ENCODE measurements around the gene DLX3.

DLX3 gene

GRCh38 chr17:50023520-50023919 is 28.5 kb upstream of the DLX3 start:
- no peak for DNase-seq

DNA sequence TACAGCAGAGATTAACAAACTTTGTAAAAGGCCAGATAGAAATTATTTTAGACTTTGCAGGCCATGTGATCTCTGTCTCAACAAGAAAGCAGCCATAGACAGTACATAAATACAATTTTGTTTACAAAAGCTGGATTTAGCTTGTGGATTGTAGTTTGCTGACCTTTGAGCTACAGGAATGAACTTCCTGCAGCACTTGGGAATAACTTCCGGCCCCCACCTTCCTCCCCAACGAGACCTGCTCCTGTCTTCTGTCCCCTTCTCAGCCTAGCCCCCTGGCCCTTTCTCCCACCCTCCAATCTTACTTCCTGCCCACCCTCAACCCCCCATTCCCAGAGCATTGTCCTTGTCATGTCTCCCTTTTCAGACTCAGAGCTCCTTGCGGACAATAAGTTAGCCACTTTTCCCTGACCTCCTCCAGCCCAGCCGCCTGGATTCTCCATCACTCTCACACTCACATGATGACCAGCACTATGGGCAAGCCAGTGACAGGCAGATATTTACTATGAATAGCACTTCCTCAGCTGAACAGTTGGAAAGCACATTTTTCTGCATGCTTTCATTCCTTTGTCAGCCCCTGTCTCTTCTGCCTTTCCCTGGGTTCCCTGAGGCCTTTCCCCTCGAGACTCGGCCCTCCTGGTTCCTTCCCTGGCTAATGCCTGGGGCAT is 27.6 kb upstream of the DLX3 start:
- DNase-seq: no peak

DNA sequence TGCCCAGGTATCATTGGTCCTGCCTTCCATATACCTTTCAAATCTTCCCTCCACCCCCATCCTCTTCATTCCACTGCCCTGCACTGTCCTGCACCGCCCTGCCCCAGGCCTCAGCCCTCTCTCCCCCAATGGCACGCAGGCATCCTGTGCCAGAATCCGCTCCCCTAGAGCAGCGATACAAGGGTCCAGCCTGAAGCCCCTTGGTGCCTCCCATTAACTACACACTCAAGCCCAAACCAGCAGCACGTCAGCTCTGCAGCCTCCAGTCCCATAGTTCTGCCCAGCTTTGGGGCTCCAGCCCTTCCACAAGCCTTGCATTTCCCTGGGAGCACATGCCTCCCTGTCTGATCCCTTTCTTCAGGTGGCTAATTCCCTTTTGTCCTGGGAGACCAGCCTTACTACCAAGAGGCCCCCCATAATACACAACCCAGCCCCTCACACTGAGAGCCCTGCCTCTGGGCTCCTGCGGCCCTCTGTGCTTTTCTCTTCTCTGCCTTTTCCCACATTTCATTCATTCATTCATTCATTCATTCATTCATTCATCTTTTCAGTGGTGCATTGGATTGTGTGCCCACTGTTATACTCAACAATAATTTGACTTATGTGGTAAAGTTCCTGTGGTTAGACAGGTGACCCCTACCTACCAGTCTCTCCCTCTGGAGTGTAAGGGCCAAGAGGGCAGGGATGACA is 26.8 kb upstream of the DLX3 start:
- no peak for DNase-seq

DNA sequence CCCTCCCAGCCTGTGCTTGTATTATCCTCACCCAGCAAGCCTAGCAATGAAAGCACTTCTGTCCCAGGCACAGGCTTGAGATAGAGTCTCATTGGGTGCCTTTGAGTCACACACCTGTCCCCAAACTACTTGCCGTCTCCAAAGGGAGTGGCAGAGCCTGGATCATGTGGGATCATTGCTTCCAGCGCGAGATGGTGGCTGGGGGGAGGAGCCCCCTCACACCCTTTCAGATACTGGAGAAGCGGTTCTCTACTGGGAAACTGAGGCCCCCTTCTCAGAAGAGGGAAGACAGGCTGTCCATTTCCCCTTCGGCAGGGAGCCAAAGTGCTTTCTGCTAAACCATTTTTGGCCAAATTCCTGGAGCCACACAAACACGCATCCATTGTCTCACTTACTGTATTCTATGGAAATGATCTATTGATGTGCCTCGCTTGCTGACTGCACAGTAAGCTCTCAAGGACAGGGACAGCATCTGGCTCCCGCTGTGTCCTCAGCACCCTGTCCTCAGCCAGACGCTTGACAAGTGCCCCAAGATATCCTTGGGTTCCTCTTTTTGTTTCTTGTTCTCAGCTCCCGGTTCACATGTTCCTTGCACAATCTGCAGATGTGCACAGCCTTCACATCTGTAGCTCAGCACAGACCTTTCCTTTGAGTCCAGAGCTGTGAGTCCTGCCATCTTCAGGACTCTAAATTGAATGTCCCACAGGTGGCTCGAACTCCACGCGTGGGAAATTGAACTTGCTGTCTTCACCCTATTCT is 26.0 kb upstream of the DLX3 start:
- no peak for DNase-seq

GRCh38 chr17:50018909-50019308 is 23.9 kb upstream of the DLX3 start:
- no peak for DNase-seq

DNA sequence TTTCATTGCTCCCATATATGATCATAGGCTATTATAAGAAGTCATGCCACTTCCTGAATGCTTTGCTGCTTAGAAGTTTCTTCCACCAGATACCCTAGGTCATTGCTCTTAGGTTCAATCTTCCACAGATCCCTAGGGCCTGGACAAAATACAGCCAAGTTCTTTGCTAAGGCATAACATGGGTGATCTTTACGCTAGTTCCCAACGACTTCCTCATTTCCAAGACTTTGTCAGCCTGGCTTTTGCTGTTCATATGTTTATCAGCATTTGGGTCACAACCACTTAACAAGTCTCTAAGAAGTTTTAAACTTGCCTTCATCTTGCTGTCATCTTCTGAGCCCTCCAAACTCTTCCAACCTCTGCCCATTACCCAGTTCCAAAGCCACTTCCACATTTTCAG is 20.1 kb upstream of the DLX3 start:
- no peak for DNase-seq

DNA sequence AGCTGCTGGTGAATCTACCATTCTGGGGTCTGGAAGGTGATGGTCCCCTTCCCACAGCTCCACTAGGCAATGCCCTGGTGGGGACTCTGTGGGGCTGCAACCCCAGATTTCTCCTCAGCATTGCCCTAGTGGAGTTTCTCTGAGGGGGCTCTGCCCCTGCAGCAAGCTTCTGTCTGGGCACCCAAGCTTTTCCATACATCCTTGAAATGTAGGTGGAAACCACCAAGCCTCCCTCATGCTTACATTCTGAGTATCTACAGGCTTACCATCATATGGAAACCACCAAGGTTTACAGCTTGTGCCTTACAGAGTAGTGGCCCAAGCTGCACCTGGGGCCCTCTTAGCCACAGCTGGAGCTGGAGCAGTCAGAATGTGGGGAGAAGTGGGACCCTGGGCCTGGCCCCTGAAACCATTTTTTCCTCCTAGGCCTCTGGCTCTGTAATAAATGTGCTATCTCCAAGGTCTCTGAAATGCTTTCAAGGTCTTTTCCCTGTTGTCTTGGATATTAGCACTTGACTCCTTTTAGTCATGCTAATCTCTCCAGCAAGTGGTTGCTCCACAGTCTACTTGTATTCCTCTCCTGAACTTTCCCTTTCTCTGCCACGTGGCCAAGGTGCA is 19.6 kb upstream of the DLX3 start:
- DNase-seq: no peak

DNA sequence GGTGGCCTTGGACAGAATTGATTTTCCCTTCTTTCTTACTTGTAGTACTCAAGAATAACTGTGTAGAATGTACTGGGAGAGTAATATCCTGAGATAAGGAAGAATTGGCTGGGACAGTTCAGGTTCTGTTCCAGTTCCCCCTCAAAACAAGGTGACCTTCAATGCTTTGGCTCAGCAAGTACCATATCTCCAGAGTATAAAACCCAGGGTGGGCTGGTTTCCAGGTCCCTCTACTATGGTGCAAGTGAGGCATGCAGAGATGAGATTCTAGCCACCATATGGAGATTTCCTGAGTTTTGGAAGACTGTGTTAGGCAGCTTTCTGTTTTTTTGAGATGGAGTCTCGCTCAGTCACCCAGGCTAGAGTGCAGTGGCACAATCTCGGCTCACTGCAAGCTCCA is 18.1 kb upstream of the DLX3 start:
- DNase-seq: no peak

DNA sequence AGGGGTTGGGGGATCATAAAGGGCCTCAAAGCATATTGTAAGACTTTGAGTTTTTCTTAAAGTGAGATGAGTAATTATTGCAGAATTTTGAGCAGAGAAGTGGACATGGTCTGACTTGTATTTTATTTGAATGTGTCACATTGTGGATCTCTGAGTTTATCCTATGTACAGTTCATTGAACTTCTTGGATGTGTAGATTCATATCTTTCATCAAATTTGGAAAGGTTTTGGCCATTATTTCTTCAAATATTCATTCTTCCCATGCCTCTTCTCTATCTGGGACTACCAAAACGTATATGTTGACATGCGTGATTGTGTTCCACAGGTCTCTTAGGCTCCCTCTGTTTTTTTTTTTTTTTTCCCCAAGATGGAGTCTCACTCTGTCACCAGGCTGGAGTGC is 14.3 kb upstream of the DLX3 start:
- no peak for DNase-seq

DNA sequence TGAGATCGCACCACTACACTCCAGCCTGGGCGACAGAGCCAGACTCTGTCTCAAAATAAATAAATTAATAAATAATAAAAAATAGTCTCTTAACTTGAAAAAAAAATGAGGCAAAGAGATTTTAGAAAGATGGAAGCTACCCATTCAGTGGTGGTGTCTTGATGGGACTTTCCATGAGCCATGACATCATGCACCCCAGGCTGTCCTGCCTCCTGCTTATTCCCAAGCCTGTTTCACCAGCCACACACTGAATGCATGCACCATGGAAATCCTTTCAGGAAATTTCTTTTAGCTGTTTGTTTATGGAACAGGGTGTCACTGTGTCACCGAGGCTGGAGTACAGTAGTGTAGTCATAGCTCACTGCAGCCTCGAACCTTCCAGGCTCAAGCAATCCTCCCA is 8.9 kb upstream of the DLX3 start:
- no peak for DNase-seq

GRCh38 chr17:49998836-49999511 is 4.0 kb upstream of the DLX3 start:
- DNase-seq: no peak

DNA sequence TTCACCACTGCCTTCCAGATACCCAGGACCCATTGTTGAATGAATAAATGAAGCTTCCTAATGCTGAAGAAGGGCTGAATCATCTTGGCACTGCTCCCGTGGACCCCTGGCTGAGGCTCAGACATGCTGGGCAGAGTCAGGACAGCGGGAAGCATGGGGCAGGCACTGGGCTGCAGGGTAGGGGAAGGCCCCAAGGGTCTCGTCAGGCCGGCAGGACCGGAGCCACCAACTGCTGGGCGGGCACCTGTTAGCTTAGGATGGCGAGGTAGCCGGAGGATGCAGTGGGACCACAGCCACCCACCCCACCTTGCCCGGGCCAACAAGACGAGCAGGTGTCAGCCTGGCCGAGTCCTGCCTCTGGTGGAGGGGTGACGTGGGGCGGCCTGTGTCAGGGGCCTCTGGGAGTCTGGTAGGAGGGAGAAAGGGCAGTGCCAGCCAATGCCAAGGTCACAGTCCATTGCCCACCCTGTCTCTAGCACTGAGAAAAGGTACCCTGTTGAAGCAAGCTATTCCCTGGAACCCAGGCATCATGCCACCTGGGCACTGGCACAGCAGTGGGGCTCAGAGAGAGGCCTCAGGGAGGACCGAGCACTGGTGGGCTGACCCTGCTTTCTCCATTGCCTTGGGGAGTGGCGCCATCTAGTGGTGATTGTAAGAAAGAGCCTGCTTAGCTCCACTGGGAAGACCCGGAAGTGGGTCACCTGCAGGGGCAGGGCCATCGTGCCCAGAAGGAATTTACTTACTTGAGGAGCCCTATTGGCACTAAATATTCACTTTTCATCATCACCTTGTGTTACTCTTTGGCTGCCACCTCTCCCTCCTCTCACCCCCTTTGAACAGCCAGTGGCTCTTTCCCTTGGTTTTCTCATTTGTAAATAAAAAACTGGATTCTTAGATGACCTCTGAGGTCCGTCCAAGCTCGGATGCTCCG is 3.0 kb upstream of the DLX3 start:
- peak; percentile 85 to 95 for DNase-seq

- no peak for DNase-seq
These were observed 2.3 kb upstream of the DLX3 start for GRCh38 chr17:49997301-49997650.

GRCh38 chr17:49996495-49997300 is 1.7 kb upstream of the DLX3 start:
- DNase-seq: peak in 1 of 2 experiments; percentile 77

- no peak for DNase-seq
These were observed 1.1 kb upstream of the DLX3 start for GRCh38 chr17:49996121-49996494.

GRCh38 chr17:49994085-49995054 is 654 bp downstream of the DLX3 start:
- peak; percentile 59 to 68 for DNase-seq

GRCh38 chr17:49993423-49994060 is 1.5 kb downstream of the DLX3 start:
- DNase-seq: peak in 1 of 2 experiments; percentile 73

DNA sequence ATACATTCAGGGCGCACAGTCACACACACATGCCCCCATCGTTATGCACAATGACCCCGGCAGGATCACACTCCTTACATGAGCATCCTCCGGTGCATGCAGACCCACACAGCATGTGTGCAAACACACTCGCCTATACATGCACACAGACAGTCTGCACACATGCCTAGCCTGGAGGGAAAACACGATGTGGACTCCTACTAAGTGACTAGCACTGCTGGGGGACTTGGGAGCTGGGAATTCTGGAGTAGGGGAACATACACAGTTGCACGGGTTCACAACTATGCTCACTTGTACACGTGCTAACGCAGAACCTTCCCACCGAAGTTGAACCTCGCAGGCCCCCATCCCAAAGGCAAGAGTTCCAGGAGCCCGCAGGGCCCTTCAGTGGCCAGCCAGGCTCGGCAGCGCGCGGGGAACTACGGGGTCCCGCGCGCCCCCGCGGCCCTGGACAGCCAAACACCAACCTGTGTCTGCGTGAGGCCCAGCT is 2.0 kb downstream of the DLX3 start:
- no peak for DNase-seq
